Breast epithelium (tissue), 3 donors: Measurements from ENCODE around the gene PABPC3.

Experiments
- POLR2A ChIP-seq: fragments of 450-650 bp; IDR thresholded peaks from one replicate; pipeline ENCODE4 v1.6.1; 2016; ENCODE audit warnings: antibody characterized with exemption, mild to moderate bottlenecking, moderate library complexity
- POLR2AphosphoS5 ChIP-seq, 3 donors: sonication (generic); formaldehyde crosslinking; IDR thresholded peaks; one replicate each; pipeline ENCODE4 v1.6.1; 2017; ENCODE audit warnings: antibody characterized with exemption in 3 of 3
- TF ChIP-seq, protein P1 (sequence below), 3 donors: fragments of 450-650 bp; IDR thresholded peaks; one replicate each; pipeline ENCODE4 v1.5.1; 2016 to 2017; ENCODE audit warnings: antibody characterized with exemption in 3 of 3, mild to moderate bottlenecking in 3 of 3, moderate library complexity in 3 of 3

DNA sequence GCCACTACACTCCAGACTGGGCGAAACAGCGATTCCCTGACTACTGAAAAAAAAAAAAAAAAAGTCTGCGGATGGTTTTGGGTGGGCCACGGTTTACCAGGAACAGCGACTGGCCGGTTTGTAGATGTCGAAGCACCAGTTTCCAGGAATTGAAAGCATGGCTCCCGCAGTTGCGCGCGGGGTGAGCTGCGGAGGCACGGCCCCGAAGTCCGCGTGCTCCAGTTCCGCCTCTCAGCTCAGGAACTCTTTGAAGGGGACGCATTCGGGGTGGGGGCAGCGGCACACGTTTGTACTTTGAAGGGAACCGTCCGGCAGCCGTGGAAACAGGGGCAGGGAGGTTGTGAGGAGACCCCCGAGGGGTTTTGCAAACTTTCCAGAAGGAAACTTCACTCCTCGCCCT, 27.1 kb upstream of the PABPC3 start:
- TF ChIP-seq, protein P1, sequence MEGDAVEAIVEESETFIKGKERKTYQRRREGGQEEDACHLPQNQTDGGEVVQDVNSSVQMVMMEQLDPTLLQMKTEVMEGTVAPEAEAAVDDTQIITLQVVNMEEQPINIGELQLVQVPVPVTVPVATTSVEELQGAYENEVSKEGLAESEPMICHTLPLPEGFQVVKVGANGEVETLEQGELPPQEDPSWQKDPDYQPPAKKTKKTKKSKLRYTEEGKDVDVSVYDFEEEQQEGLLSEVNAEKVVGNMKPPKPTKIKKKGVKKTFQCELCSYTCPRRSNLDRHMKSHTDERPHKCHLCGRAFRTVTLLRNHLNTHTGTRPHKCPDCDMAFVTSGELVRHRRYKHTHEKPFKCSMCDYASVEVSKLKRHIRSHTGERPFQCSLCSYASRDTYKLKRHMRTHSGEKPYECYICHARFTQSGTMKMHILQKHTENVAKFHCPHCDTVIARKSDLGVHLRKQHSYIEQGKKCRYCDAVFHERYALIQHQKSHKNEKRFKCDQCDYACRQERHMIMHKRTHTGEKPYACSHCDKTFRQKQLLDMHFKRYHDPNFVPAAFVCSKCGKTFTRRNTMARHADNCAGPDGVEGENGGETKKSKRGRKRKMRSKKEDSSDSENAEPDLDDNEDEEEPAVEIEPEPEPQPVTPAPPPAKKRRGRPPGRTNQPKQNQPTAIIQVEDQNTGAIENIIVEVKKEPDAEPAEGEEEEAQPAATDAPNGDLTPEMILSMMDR (IDR thresholded peaks at IDR 0.05) = no peak
- no peak for TF ChIP-seq POLR2A
- no peak for TF ChIP-seq POLR2AphosphoS5 (IDR thresholded peaks at IDR 0.05)
